ENCODE measurements around the gene TMEM47. TPM values are rescaled to one million over a fixed set of nuclear protein-coding genes. Genes with fewer than 3 reads are reported as not detected.

Gene TMEM47
- total RNA-seq, 2 experiments from 2014 or later = not detected

DNA sequence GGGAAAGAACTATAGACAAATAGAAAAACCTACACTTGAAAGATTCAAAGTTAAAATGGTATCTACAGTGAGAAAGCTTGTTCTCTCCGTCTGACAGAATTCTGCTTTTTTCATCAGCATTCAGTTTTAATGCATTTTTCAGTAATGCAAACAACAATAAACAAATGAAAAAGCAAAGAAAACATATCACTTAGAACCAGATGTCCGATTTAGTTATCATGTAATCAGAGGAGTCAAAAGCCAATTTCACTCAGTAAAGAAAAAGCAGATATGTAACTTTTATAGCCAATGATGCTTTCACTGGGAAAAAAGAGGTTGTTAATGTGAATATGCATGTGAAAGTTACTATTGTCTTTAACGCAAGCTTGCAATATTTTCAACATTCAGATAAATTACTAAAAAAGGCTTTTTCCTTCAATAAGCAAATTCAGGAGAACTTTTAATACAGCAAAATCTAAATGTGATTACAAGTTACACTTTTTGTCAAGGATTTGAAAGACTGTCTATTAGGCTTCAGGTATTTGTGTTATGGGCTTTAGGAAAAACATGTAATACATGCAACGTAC is 70.7 kb downstream of the TMEM47 start:
- Histone ChIP-seq H3K4me1 (ENCODE audit: insufficient read depth, low read length, poor library complexity, severe bottlenecking) (no peaks in the 10 kb centered on the region), H4K20me1 (ENCODE audit: insufficient read depth, low read length) (no peaks in the 10 kb centered on the region), H3K4me2 (ENCODE audit: low read length) (no peak overlapping the region), H3K79me2 (ENCODE audit: insufficient read depth, low read depth, low read length) (no peaks in the 10 kb centered on the region), H3K4me3 (ENCODE audit: low read depth, low read length, poor library complexity, severe bottlenecking) (no peak overlapping the region), H3K9me3 (ENCODE audit: low read length) (no peaks in the 10 kb centered on the region), H2AFZ (ENCODE audit: low read length) (no peak overlapping the region), H3K9me2 (ENCODE audit: insufficient read depth, low read length) (no peaks in the 10 kb centered on the region), H3K27ac (ENCODE audit: low read depth, low read length, poor library complexity, severe bottlenecking) (no peak overlapping the region), H3K36me3 (ENCODE audit: insufficient read depth, low read length) (no peaks in the 10 kb centered on the region)
- DNase-seq (ENCODE audit: low spot score) = no peak
- no TSS peak for BruUV-seq (replicated peaks)
- ChIA-PET CTCF (ENCODE audit: unreplicated experiment) (no interaction called here), POLR2A (no interaction called here)
- TF ChIP-seq, protein P1, sequence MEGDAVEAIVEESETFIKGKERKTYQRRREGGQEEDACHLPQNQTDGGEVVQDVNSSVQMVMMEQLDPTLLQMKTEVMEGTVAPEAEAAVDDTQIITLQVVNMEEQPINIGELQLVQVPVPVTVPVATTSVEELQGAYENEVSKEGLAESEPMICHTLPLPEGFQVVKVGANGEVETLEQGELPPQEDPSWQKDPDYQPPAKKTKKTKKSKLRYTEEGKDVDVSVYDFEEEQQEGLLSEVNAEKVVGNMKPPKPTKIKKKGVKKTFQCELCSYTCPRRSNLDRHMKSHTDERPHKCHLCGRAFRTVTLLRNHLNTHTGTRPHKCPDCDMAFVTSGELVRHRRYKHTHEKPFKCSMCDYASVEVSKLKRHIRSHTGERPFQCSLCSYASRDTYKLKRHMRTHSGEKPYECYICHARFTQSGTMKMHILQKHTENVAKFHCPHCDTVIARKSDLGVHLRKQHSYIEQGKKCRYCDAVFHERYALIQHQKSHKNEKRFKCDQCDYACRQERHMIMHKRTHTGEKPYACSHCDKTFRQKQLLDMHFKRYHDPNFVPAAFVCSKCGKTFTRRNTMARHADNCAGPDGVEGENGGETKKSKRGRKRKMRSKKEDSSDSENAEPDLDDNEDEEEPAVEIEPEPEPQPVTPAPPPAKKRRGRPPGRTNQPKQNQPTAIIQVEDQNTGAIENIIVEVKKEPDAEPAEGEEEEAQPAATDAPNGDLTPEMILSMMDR (conservative IDR thresholded peaks at IDR 0.05; ENCODE audit: low read length) = no peak
- no peak for TF ChIP-seq EZH2phosphoT487 (IDR thresholded peaks at IDR 0.05; ENCODE audit: borderline replicate concordance, low read depth, low read length)
- intact Hi-C loops (cut with micrococcal nuclease; ENCODE audit: unreplicated experiment) = no loop called here

DNA sequence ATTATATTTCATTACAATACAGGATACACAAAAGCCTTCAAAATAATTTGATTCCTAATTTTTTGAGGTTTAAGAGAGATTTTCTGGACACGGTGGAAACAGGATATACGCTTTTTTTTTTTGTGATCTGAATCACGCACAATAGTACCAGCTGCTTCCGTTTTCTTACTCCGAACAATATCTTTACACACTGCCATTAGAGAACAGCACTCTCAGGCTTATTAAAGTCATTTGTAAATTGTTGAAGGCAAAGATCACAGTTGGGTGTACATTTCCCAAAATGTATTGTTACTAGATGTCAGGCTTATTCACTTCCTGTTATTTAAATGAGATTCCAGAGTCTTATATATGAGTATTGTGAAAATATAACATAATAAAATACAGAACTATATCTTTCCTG is 71.5 kb downstream of the TMEM47 start:
- no TSS peak for BruUV-seq (replicated peaks)
- H3K4me3 ChIP-seq (ENCODE audit: low read depth, low read length, poor library complexity, severe bottlenecking) = no peak overlapping the region
- no peaks in the 10 kb centered on the region for H3K9me2 ChIP-seq (ENCODE audit: insufficient read depth, low read length)
- no peaks in the 10 kb centered on the region for H4K20me1 ChIP-seq (ENCODE audit: insufficient read depth, low read length)
- intact Hi-C loops (cut with micrococcal nuclease; ENCODE audit: unreplicated experiment) = no loop called here
- no peak overlapping the region for H3K4me2 ChIP-seq (ENCODE audit: low read length)
- H3K9me3 ChIP-seq (ENCODE audit: low read length) = no peaks in the 10 kb centered on the region
- no peaks in the 10 kb centered on the region for H3K4me1 ChIP-seq (ENCODE audit: insufficient read depth, low read length, poor library complexity, severe bottlenecking)
- no peaks in the 10 kb centered on the region for H3K36me3 ChIP-seq (ENCODE audit: insufficient read depth, low read length)
- TF ChIP-seq, protein P1 (conservative IDR thresholded peaks at IDR 0.05; ENCODE audit: low read length) = no peak
- no peak for TF ChIP-seq EZH2phosphoT487 (IDR thresholded peaks at IDR 0.05; ENCODE audit: borderline replicate concordance, low read depth, low read length)
- ChIA-PET CTCF (ENCODE audit: unreplicated experiment) (no interaction called here), POLR2A (no interaction called here)
- no peak overlapping the region for H3K27ac ChIP-seq (ENCODE audit: low read depth, low read length, poor library complexity, severe bottlenecking)
- DNase-seq (ENCODE audit: low spot score) = no peak
- no peak overlapping the region for H2AFZ ChIP-seq (ENCODE audit: low read length)
- H3K79me2 ChIP-seq (ENCODE audit: insufficient read depth, low read depth, low read length) = no peaks in the 10 kb centered on the region

DNA sequence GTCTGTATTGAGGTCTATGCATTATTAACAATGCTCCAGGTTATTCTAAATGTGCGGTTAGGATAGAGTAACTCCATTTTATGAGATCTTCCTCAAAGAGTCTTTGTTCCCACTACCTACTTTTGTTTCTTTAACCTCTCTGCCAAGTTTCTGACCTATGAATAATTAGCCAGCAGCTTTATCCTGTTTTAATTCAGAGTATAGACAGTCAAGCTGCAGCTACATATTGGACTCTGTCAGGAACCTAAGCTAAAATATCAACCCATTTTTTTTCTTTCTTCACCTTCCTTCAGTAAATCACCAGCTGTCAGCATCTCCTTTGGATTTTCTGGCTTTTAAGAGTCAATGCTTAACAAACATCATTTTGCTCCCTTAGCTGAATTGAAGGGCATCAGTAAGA is 72.3 kb downstream of the TMEM47 start:
- Histone ChIP-seq H3K27ac (ENCODE audit: low read depth, low read length, poor library complexity, severe bottlenecking) (no peak overlapping the region), H3K4me1 (ENCODE audit: insufficient read depth, low read length, poor library complexity, severe bottlenecking) (no peaks in the 10 kb centered on the region), H3K79me2 (ENCODE audit: insufficient read depth, low read depth, low read length) (no peaks in the 10 kb centered on the region), H3K9me2 (ENCODE audit: insufficient read depth, low read length) (no peaks in the 10 kb centered on the region), H3K9me3 (ENCODE audit: low read length) (no peaks in the 10 kb centered on the region), H2AFZ (ENCODE audit: low read length) (no peak overlapping the region), H4K20me1 (ENCODE audit: insufficient read depth, low read length) (no peaks in the 10 kb centered on the region), H3K36me3 (ENCODE audit: insufficient read depth, low read length) (no peaks in the 10 kb centered on the region), H3K4me2 (ENCODE audit: low read length) (no peak overlapping the region), H3K4me3 (ENCODE audit: low read depth, low read length, poor library complexity, severe bottlenecking) (no peak overlapping the region)
- ChIA-PET POLR2A (no interaction called here), CTCF (ENCODE audit: unreplicated experiment) (no interaction called here)
- TF ChIP-seq, protein P1 (conservative IDR thresholded peaks at IDR 0.05; ENCODE audit: low read length) = no peak
- TF ChIP-seq EZH2phosphoT487 (IDR thresholded peaks at IDR 0.05; ENCODE audit: borderline replicate concordance, low read depth, low read length) = no peak
- intact Hi-C loops (cut with micrococcal nuclease; ENCODE audit: unreplicated experiment) = no loop called here
- no TSS peak for BruUV-seq (replicated peaks)
- DNase-seq (ENCODE audit: low spot score) = no peak

Measured in OCI-LY7 (cell line).